HL-60/S4 treated with phorbol 12-myristate 13-acetate at 8.2 ng/mL for 4 days and 3 days (cell line): Measurements from ENCODE around the gene OR8I2.
"Not testable (repeated sequence)": the region's sequence is repeated elsewhere in the genome, so short reads cannot be mapped to it uniquely, and the experiment has no call there.

Experiments used
- in situ Hi-C: fragments of 300-500 bp; cut with MboI; formaldehyde crosslinking; loops from 2 replicates; pipeline ENCODE4 v1.15.0; 2022; ENCODE audit warnings: low sequenced_read_pairs

Gene OR8I2

GRCh38 chr11:56093008-56093407 is at the start of gene OR8I2:
OR8I2 (plus strand) TSS chr11:56093308; CDS start chr11:56093308, 0 bp downstream.
- in situ Hi-C loops: no loop called here

- in situ Hi-C loops: no loop called here
These were observed 47.6 kb upstream of the OR8I2 start for GRCh38 chr11:56045538-56045937.

GRCh38 chr11:56048480-56048879 is 44.6 kb upstream of the OR8I2 start:
- in situ Hi-C loops: no loop called here

GRCh38 chr11:56049487-56049886 is 43.6 kb upstream of the OR8I2 start:
- in situ Hi-C loops: no loop called here

GRCh38 chr11:56056366-56056765 is 36.7 kb upstream of the OR8I2 start:
- in situ Hi-C loops: not testable (repeated sequence)

- in situ Hi-C loops: not testable (repeated sequence)
These were observed 35.4 kb upstream of the OR8I2 start for GRCh38 chr11:56057661-56058237.

GRCh38 chr11:56058260-56058780 is 34.8 kb upstream of the OR8I2 start:
- in situ Hi-C loops: not testable (repeated sequence)

GRCh38 chr11:56066980-56067379 is 26.1 kb upstream of the OR8I2 start:
- in situ Hi-C loops: no loop called here

- in situ Hi-C loops: no loop called here
These were observed 3.4 kb upstream of the OR8I2 start for GRCh38 chr11:56089697-56090096.

- in situ Hi-C loops: no loop called here
These were observed 10.2 kb downstream of the OR8I2 start, which contains the start of gene OR8H2 for GRCh38 chr11:56103210-56103737. OR8H2 (plus strand) TSS chr11:56103687; CDS start chr11:56105043, 1,356 bp downstream.

- in situ Hi-C loops: no loop called here
These were observed 29.0 kb downstream of the OR8I2 start, which contains the start of gene OR8H3 for GRCh38 chr11:56122073-56122472. OR8H3 (plus strand) TSS chr11:56122373; CDS start chr11:56122373, 0 bp downstream.

GRCh38 chr11:56140151-56140661 is 47.1 kb downstream of the OR8I2 start, which contains the start of gene OR8J3:
OR8J3 (minus strand) TSS chr11:56140201; CDS start chr11:56137718, 2,483 bp downstream.
- in situ Hi-C loops: no loop called here

- in situ Hi-C loops: not testable (repeated sequence)
These were observed 50.6 kb downstream of the OR8I2 start for GRCh38 chr11:56143681-56144080.
